ENCODE measurements around the gene SV2A. TPM values are rescaled to one million over a fixed set of nuclear protein-coding genes. Genes with fewer than 3 reads are reported as not detected.

SV2A gene
- total RNA-seq, 1 experiment from 2014 or later: 2.9 TPM

DNA sequence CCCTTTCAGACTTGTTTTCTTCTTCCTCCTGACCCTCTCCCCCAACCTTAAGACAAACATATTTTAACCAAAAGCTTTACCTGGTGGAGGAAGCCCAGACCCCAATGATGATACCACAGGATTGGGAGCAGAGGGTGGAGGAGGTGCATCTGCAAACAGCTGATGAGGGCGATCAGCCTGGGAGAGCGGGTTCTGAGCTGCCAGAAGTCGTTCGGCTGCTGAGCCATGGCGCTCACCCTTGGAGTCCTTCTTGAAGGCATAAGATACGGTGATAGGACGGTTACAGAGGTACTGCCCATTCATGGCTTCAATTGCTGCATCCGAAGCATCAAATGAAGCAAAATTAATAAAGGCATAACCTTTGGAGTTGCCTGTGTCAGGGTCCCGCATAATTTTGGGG is 8.7 kb upstream of the SV2A start:
- CTCF ChIA-PET: no interaction called here
- Histone ChIP-seq H3K4me1 (ENCODE audit: control insufficient read depth, insufficient read depth, low read length) (peaks cover 25% of the 10 kb centered on the region), H3K27me3 (ENCODE audit: control insufficient read depth, insufficient read depth, low read length) (no peaks in the 10 kb centered on the region), H3K27ac (ENCODE audit: low read length) (peak overlapping the region; percentile 99; the same call in 1 of the 2 replicates), H3K36me3 (ENCODE audit: control insufficient read depth, insufficient read depth, low read length) (peaks cover 28% of the 10 kb centered on the region), H3K4me3 (ENCODE audit: low read depth in 2 of 2, low read length in 2 of 2) (peak overlapping the region; percentile 79 to 93), H3K9me3 (ENCODE audit: control insufficient read depth, insufficient read depth, low read depth, low read length) (no peaks in the 10 kb centered on the region)
- DNase-seq (ENCODE audit: low read depth, low spot score) (no peak), ATAC-seq (no peak)
- POLR2A ChIA-PET: no interaction called here
- in situ Hi-C loops (cut with HindIII; ENCODE audit: low pct_unique_long_range_greater_than_20kb, low sequenced_read_pairs) (no loop called here), intact Hi-C loops (cut with micrococcal nuclease; ENCODE audit: unreplicated experiment) (no loop called here)
- TSS peak; percentile 88 for BruUV-seq (replicated peaks)
- TF ChIP-seq POLR2AphosphoS5 (IDR thresholded peaks at IDR 0.05; ENCODE audit: low read depth, low read length) (no peak), SIN3A (IDR thresholded peaks at IDR 0.05; ENCODE audit: borderline replicate concordance, insufficient read depth, low read depth, low read length) (no peak), TCF7L2 (IDR thresholded peaks at IDR 0.05; ENCODE audit: low read depth, low read length) (no peak), CTCF (IDR thresholded peaks at IDR 0.05) (no peak)
- TF ChIP-seq, protein P1, sequence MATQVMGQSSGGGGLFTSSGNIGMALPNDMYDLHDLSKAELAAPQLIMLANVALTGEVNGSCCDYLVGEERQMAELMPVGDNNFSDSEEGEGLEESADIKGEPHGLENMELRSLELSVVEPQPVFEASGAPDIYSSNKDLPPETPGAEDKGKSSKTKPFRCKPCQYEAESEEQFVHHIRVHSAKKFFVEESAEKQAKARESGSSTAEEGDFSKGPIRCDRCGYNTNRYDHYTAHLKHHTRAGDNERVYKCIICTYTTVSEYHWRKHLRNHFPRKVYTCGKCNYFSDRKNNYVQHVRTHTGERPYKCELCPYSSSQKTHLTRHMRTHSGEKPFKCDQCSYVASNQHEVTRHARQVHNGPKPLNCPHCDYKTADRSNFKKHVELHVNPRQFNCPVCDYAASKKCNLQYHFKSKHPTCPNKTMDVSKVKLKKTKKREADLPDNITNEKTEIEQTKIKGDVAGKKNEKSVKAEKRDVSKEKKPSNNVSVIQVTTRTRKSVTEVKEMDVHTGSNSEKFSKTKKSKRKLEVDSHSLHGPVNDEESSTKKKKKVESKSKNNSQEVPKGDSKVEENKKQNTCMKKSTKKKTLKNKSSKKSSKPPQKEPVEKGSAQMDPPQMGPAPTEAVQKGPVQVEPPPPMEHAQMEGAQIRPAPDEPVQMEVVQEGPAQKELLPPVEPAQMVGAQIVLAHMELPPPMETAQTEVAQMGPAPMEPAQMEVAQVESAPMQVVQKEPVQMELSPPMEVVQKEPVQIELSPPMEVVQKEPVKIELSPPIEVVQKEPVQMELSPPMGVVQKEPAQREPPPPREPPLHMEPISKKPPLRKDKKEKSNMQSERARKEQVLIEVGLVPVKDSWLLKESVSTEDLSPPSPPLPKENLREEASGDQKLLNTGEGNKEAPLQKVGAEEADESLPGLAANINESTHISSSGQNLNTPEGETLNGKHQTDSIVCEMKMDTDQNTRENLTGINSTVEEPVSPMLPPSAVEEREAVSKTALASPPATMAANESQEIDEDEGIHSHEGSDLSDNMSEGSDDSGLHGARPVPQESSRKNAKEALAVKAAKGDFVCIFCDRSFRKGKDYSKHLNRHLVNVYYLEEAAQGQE (IDR thresholded peaks at IDR 0.05; ENCODE audit: insufficient read depth in 1 of 2, low read depth in 2 of 2, low read length in 1 of 2): no peak

DNA sequence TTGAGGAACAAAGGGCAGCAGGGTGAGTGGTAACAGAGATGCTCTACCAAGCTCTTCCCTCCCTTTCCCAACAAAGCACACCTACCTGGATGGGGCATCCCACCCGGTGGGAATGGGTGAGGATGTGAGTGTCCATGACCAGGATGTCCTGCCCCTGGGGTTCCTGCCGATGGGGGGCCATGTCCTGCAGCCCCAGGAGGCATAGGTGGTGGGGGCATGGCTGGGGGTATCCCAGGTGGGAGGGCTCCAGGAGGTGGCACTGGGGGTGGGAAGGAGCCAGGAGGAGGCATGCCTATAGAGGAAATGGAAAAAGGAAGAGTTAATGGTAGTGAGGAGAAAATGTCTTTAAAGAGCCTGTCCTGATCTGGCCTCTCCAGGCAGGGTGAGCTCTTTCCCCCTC is 8.1 kb upstream of the SV2A start:
- H3K9me3 ChIP-seq (ENCODE audit: control insufficient read depth, insufficient read depth, low read depth, low read length): no peaks in the 10 kb centered on the region
- intact Hi-C loops (cut with micrococcal nuclease; ENCODE audit: unreplicated experiment) (no loop called here), in situ Hi-C loops (cut with HindIII; ENCODE audit: low pct_unique_long_range_greater_than_20kb, low sequenced_read_pairs) (no loop called here)
- ATAC-seq (no peak), DNase-seq (ENCODE audit: low read depth, low spot score) (no peak)
- ChIA-PET POLR2A (no interaction called here), CTCF (no interaction called here)
- peaks cover 25% of the 10 kb centered on the region for H3K4me1 ChIP-seq (ENCODE audit: control insufficient read depth, insufficient read depth, low read length)
- peak overlapping the region; percentile 79 to 93 for H3K4me3 ChIP-seq (ENCODE audit: low read depth in 2 of 2, low read length in 2 of 2)
- TF ChIP-seq SIN3A (IDR thresholded peaks at IDR 0.05; ENCODE audit: borderline replicate concordance, insufficient read depth, low read depth, low read length): no peak
- no peak for TF ChIP-seq POLR2AphosphoS5 (IDR thresholded peaks at IDR 0.05; ENCODE audit: low read depth, low read length)
- TF ChIP-seq TCF7L2 (IDR thresholded peaks at IDR 0.05; ENCODE audit: low read depth, low read length): no peak
- TF ChIP-seq CTCF (IDR thresholded peaks at IDR 0.05): no peak
- TF ChIP-seq, protein P1 (IDR thresholded peaks at IDR 0.05; ENCODE audit: insufficient read depth in 1 of 2, low read depth in 2 of 2, low read length in 1 of 2): no peak
- H3K36me3 ChIP-seq (ENCODE audit: control insufficient read depth, insufficient read depth, low read length): peaks cover 28% of the 10 kb centered on the region
- no peaks in the 10 kb centered on the region for H3K27me3 ChIP-seq (ENCODE audit: control insufficient read depth, insufficient read depth, low read length)
- no peak overlapping the region for H3K27ac ChIP-seq (ENCODE audit: low read length)
- BruUV-seq (replicated peaks): no TSS peak

All from Panc1 (cell line).